AG09309 (cell line): ENCODE results near the gene ADPRHL1.

ENCODE experiments used
- DNase-seq: peaks from one replicate; pipeline ENCODE4 v3.0.0-alpha.2; 2010; ENCODE audit warnings: low read depth
- H3K4me3 ChIP-seq: 2 replicates; pipeline ENCODE4 v1.5.1; 2011; ENCODE audit warnings: mild to moderate bottlenecking, low read depth, low read length, moderate library complexity; ENCODE audit not compliant: control insufficient read depth
- TF ChIP-seq, protein P1 (sequence below): IDR thresholded peaks from 2 replicates; pipeline ENCODE4 v1.5.1; 2011; ENCODE audit warnings: mild to moderate bottlenecking, low read depth, low read length, inconsistent platforms; ENCODE audit not compliant: insufficient read depth, control insufficient read depth; ENCODE audit errors: missing control alignments

ADPRHL1 gene

GRCh38 chr13:113477724-113478123 lies 24.4 kb upstream of the ADPRHL1 start:
- no peak overlapping the region for H3K4me3 ChIP-seq
- TF ChIP-seq, protein P1, sequence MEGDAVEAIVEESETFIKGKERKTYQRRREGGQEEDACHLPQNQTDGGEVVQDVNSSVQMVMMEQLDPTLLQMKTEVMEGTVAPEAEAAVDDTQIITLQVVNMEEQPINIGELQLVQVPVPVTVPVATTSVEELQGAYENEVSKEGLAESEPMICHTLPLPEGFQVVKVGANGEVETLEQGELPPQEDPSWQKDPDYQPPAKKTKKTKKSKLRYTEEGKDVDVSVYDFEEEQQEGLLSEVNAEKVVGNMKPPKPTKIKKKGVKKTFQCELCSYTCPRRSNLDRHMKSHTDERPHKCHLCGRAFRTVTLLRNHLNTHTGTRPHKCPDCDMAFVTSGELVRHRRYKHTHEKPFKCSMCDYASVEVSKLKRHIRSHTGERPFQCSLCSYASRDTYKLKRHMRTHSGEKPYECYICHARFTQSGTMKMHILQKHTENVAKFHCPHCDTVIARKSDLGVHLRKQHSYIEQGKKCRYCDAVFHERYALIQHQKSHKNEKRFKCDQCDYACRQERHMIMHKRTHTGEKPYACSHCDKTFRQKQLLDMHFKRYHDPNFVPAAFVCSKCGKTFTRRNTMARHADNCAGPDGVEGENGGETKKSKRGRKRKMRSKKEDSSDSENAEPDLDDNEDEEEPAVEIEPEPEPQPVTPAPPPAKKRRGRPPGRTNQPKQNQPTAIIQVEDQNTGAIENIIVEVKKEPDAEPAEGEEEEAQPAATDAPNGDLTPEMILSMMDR: no peak

DNA sequence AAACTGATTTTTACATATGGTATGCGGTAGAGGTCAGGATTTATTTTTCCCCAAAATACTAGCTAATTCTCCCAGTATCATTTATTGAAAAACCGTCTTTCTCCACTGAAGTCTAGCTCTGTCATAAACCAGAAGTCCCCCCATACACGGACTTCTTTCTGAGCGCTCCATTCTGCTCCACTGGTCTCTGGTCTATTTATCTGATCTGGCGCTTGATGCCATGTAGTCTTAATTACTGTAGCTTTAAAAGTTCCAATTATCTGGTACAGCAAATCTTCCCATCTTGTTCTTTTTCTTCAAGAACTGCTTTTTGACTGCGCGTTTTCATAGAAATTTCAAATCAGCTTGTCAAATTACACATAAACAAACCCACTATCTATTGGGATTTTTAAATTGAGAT lies 23.5 kb upstream of the ADPRHL1 start:
- TF ChIP-seq, protein P1: no peak
- H3K4me3 ChIP-seq: no peak overlapping the region
- DNase-seq: no peak

More at GRCh38 chr13:113477724-113478123, 24.4 kb upstream of the ADPRHL1 start:
- no peak for DNase-seq

- H3K4me3 ChIP-seq: no peak overlapping the region
- no peak for DNase-seq
- TF ChIP-seq, protein P1: no peak
Observed at GRCh38 chr13:113475911-113476310, 22.6 kb upstream of the ADPRHL1 start.

GRCh38 chr13:113475280-113475679 lies 22.0 kb upstream of the ADPRHL1 start:
- no peak for DNase-seq
- H3K4me3 ChIP-seq: no peak overlapping the region

GRCh38 chr13:113474179-113474578 lies 20.9 kb upstream of the ADPRHL1 start:
- no peak overlapping the region for H3K4me3 ChIP-seq
- TF ChIP-seq, protein P1: no peak
- DNase-seq: no peak

More at GRCh38 chr13:113475280-113475679, 22.0 kb upstream of the ADPRHL1 start:
- TF ChIP-seq, protein P1: no peak

- no peak overlapping the region for H3K4me3 ChIP-seq
- TF ChIP-seq, protein P1: no peak
- no peak for DNase-seq
Observed at GRCh38 chr13:113472355-113473025, 19.2 kb upstream of the ADPRHL1 start.
